SK-N-SH treated with all-trans-retinoic acid at 6 μM for 48 hours (cell line): ENCODE results near the gene CCDC102B.
A peak's percentile ranks its signal among the peaks of the same experiment; 100 is the strongest.

Source experiments
- ATAC-seq: fragments of 200-7000 bp; cut with Tn5 transposase; 3 replicates; pipeline ENCODE4 v1.9.1; 2020; ENCODE audit warnings: mild to moderate bottlenecking, moderate library complexity
- ARNTL ChIP-seq: fragments of 450-650 bp; formaldehyde crosslinking; IDR thresholded peaks from 2 replicates; pipeline ENCODE4 v1.5.0; 2020; ENCODE audit warnings: low read depth, mild to moderate bottlenecking, moderate library complexity, borderline replicate concordance
- BACH2 ChIP-seq: fragments of 250-450 bp; sonication (Bioruptor Pico); IDR thresholded peaks from 2 replicates; pipeline ENCODE4 v1.9.0; 2021; ENCODE audit warnings: mild to moderate bottlenecking, borderline replicate concordance
- CREB5 ChIP-seq: fragments of 250-450 bp; sonication (Bioruptor Pico); IDR thresholded peaks from 2 replicates; pipeline ENCODE4 v1.5.1; 2020; ENCODE audit warnings: low read depth, mild to moderate bottlenecking, moderate library complexity
- CSDC2 ChIP-seq: fragments of 250-450 bp; sonication (Bioruptor Pico); IDR thresholded peaks from 2 replicates; pipeline ENCODE4 v1.5.0; 2020; ENCODE audit warnings: mild to moderate bottlenecking, moderate library complexity
- ESRRG ChIP-seq: fragments of 250-450 bp; sonication (Bioruptor Pico); IDR thresholded peaks from 2 replicates; pipeline ENCODE4 v1.6.1; 2021; ENCODE audit warnings: mild to moderate bottlenecking
- GLIS3 ChIP-seq: fragments of 250-450 bp; sonication (Bioruptor Pico); IDR thresholded peaks from 2 replicates; pipeline ENCODE4 v1.5.0; 2020; ENCODE audit warnings: mild to moderate bottlenecking, moderate library complexity
- ISL1 ChIP-seq: fragments of 250-450 bp; sonication (Bioruptor Pico); IDR thresholded peaks from 2 replicates; pipeline ENCODE4 v2.1.2; 2022; ENCODE audit warnings: mild to moderate bottlenecking, moderate library complexity
- OSR1 ChIP-seq: fragments of 250-450 bp; sonication (Bioruptor Pico); IDR thresholded peaks from 2 replicates; pipeline ENCODE4 v1.8.0; 2022; ENCODE audit warnings: moderate library complexity, mild to moderate bottlenecking, inconsistent platforms
- PATZ1 ChIP-seq: fragments of 250-450 bp; sonication (Bioruptor Pico); IDR thresholded peaks from 2 replicates; pipeline ENCODE4 v1.8.0; 2020; ENCODE audit warnings: mild to moderate bottlenecking, moderate library complexity, borderline replicate concordance
- POU6F1 ChIP-seq: fragments of 250-450 bp; sonication (Bioruptor Pico); IDR thresholded peaks from 2 replicates; pipeline ENCODE4 v1.8.0; 2021; ENCODE audit warnings: low read depth, mild to moderate bottlenecking, moderate library complexity, borderline replicate concordance
- PPARA ChIP-seq: fragments of 250-450 bp; sonication (Bioruptor Pico); IDR thresholded peaks from 2 replicates; pipeline ENCODE4 v1.5.0; 2020; ENCODE audit warnings: mild to moderate bottlenecking, borderline replicate concordance
- RARB ChIP-seq: fragments of 250-450 bp; sonication (Bioruptor Pico); IDR thresholded peaks from 2 replicates; pipeline ENCODE4 v1.8.0; 2021; ENCODE audit warnings: mild to moderate bottlenecking, moderate library complexity
- SNAI2 ChIP-seq: fragments of 250-450 bp; sonication (Bioruptor Pico); IDR thresholded peaks from 2 replicates; pipeline ENCODE4 v1.5.0; 2020; ENCODE audit warnings: mild to moderate bottlenecking, moderate library complexity
- TCF4 ChIP-seq: fragments of 250-450 bp; sonication (Bioruptor Pico); IDR thresholded peaks from 2 replicates; pipeline ENCODE4 v1.8.0; 2021; ENCODE audit warnings: mild to moderate bottlenecking, moderate library complexity, borderline replicate concordance
- TOX ChIP-seq: fragments of 250-450 bp; sonication (Bioruptor Pico); IDR thresholded peaks from 2 replicates; pipeline ENCODE4 v1.8.0; 2021; ENCODE audit warnings: mild to moderate bottlenecking, moderate library complexity, borderline replicate concordance
- TSHZ2 ChIP-seq: fragments of 250-450 bp; sonication (Bioruptor Pico); IDR thresholded peaks from 2 replicates; pipeline ENCODE4 v1.5.0; 2020; ENCODE audit warnings: mild to moderate bottlenecking, moderate library complexity
- ZC3H10 ChIP-seq: fragments of 250-450 bp; sonication (Bioruptor Pico); IDR thresholded peaks from 2 replicates; pipeline ENCODE4 v1.5.1; 2021; ENCODE audit warnings: mild to moderate bottlenecking, moderate library complexity
- ZFP3 ChIP-seq: fragments of 250-450 bp; sonication (Bioruptor Pico); IDR thresholded peaks from 2 replicates; pipeline ENCODE4 v1.5.0; 2020; ENCODE audit warnings: mild to moderate bottlenecking, moderate library complexity
- ZFP30 ChIP-seq: fragments of 450-650 bp; formaldehyde crosslinking; IDR thresholded peaks from 2 replicates; pipeline ENCODE4 v1.5.0; 2022; ENCODE audit warnings: mild to moderate bottlenecking, moderate library complexity
- ZNF565 ChIP-seq: fragments of 450-650 bp; formaldehyde crosslinking; conservative IDR thresholded peaks from 2 replicates; pipeline ENCODE4 v1.5.0; 2020; ENCODE audit warnings: low read depth, mild to moderate bottlenecking, moderate library complexity
- ZNF70 ChIP-seq: fragments of 450-650 bp; formaldehyde crosslinking; IDR thresholded peaks from 2 replicates; pipeline ENCODE4 v1.5.0; 2020; ENCODE audit warnings: mild to moderate bottlenecking, moderate library complexity
- ZNF8 ChIP-seq: fragments of 450-650 bp; formaldehyde crosslinking; IDR thresholded peaks from 2 replicates; pipeline ENCODE4 v1.5.0; 2020; ENCODE audit warnings: mild to moderate bottlenecking, moderate library complexity

The CCDC102B gene

GRCh38 chr18:68985172-68985820 lies 187.4 kb downstream of the CCDC102B start:
- no peak for ATAC-seq
- TF ChIP-seq RARB (CRISPR knock-in tag) (no peak), ZNF565 (CRISPR knock-in tag) (no peak), GLIS3 (CRISPR knock-in tag) (no peak), ARNTL (CRISPR knock-in tag) (no peak), TOX (CRISPR knock-in tag) (no peak), POU6F1 (no peak)

- TF ChIP-seq PPARA (CRISPR knock-in tag) (no peak), POU6F1 (no peak), GLIS3 (CRISPR knock-in tag) (no peak), ZC3H10 (CRISPR knock-in tag) (no peak), TCF4 (CRISPR knock-in tag) (no peak), ISL1 (CRISPR knock-in tag) (peak; percentile 85), CSDC2 (CRISPR knock-in tag) (no peak), ZFP3 (CRISPR knock-in tag) (no peak), RARB (CRISPR knock-in tag) (no peak), OSR1 (CRISPR knock-in tag) (no peak), ARNTL (CRISPR knock-in tag) (no peak), PATZ1 (CRISPR knock-in tag) (peak; percentile 45; the same call in 1 of the 2 replicates), ESRRG (CRISPR knock-in tag) (no peak), TSHZ2 (CRISPR knock-in tag) (no peak), ZFP30 (CRISPR knock-in tag) (no peak), ZNF70 (CRISPR knock-in tag) (no peak), BACH2 (CRISPR knock-in tag) (no peak), ZNF8 (no peak)
- TF ChIP-seq, all 23 proteins: peak for 2
- peak; percentile 51; the same call in 1 of the 3 replicates for ATAC-seq
Observed at GRCh38 chr18:68991286-68991685, 193.4 kb downstream of the CCDC102B start.

- ATAC-seq = no peak
- TF ChIP-seq ZC3H10 (CRISPR knock-in tag) (no peak), PPARA (CRISPR knock-in tag) (no peak), ESRRG (CRISPR knock-in tag) (no peak), BACH2 (CRISPR knock-in tag) (no peak), TCF4 (CRISPR knock-in tag) (no peak), OSR1 (CRISPR knock-in tag) (no peak), TOX (CRISPR knock-in tag) (no peak), TSHZ2 (CRISPR knock-in tag) (no peak), CREB5 (CRISPR knock-in tag) (no peak), ARNTL (CRISPR knock-in tag) (no peak), RARB (CRISPR knock-in tag) (no peak), CSDC2 (CRISPR knock-in tag) (no peak), ZNF565 (CRISPR knock-in tag) (no peak), ZNF70 (CRISPR knock-in tag) (no peak), ISL1 (CRISPR knock-in tag) (no peak), ZFP3 (CRISPR knock-in tag) (no peak), ZFP30 (CRISPR knock-in tag) (no peak), SNAI2 (CRISPR knock-in tag) (no peak)
Observed at GRCh38 chr18:68992719-68993482, 195.0 kb downstream of the CCDC102B start.
